ENCODE measurements around the gene KLKB1.
"Not testable (repeated sequence)": the region's sequence is repeated elsewhere in the genome, so short reads cannot be mapped to it uniquely, and the experiment has no call there.

KLKB1 gene

GRCh38 chr4:186266729-186267456 lies 39.6 kb downstream of the KLKB1 start:
- no peak overlapping the region for H3K4me3 Mint-ChIP-seq
- no peak overlapping the region for H3K27ac Mint-ChIP-seq
- H3K36me3 Mint-ChIP-seq (ENCODE audit: low read depth), result no peaks in the 10 kb centered on the region
- no peaks in the 10 kb centered on the region for H3K4me1 Mint-ChIP-seq (ENCODE audit: low read depth)
- peaks cover 52% of the 10 kb centered on the region for H3K27me3 Mint-ChIP-seq
- no peaks in the 10 kb centered on the region for H3K9me3 Mint-ChIP-seq
- DNase-seq, result no peak

GRCh38 chr4:186271081-186271678 lies 43.9 kb downstream of the KLKB1 start:
- peaks cover 30% of the 10 kb centered on the region for H3K27me3 Mint-ChIP-seq
- no peak for DNase-seq
- no peaks in the 10 kb centered on the region for H3K4me1 Mint-ChIP-seq (ENCODE audit: low read depth)
- no peak overlapping the region for H3K27ac Mint-ChIP-seq
- H3K36me3 Mint-ChIP-seq (ENCODE audit: low read depth), result no peaks in the 10 kb centered on the region
- no peaks in the 10 kb centered on the region for H3K9me3 Mint-ChIP-seq
- no peak overlapping the region for H3K4me3 Mint-ChIP-seq

DNA sequence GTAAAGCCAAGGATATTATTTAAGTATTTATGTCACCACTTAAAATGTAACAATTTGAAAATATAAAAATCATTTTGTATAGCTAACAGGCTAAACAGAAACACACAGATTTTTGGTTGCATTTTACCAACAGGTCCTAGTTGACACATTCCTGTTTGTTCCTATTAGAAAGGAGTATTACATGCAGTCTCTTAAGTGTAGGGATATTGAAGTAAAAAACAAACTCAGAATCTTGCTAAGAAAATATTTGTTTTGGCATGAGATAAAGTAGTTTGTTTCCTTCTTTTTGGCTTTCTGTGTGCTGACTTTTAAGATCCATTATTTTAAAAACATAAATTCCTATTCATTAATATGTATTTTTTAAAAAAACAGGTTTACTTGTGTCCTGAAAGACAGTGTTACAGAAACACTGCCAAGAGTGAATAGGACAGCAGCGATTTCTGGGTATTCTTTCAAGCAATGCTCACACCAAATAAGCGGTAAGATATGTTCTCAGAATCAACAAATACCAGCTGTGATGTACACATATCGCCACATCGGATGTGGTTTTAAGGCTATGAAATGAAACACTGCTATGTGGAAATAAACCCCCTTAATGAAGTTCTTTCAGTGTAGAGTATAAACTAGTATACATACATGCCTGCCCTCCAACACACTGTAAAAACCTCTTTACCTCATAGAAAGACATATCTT lies 45.5 kb downstream of the KLKB1 start:
- Mint-ChIP-seq H3K27me3 (peaks cover 17% of the 10 kb centered on the region), H3K36me3 (ENCODE audit: low read depth) (no peaks in the 10 kb centered on the region), H3K27ac (no peak overlapping the region), H3K4me1 (ENCODE audit: low read depth) (no peaks in the 10 kb centered on the region), H3K4me3 (no peak overlapping the region), H3K9me3 (no peaks in the 10 kb centered on the region)
- no peak for DNase-seq

DNA sequence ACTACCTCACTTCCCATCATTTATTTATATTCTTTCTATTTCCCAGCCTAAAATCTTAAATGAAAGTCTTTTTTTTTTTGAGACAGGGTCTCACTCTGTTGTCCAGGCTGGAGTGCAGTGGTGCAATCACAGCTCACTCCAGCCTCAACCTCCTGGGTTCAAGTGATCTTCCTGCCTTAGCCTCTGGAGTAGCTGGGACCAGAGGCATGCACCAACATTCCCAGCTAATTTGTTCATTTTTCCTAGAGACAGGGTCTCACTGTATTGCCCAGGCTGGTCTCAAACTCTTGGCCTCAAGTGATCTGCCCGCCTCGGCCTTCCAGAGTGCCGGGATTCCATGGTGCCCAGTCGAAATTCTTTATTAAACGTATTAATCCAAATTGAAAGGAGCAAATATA lies 46.1 kb downstream of the KLKB1 start:
- H3K4me1 Mint-ChIP-seq (ENCODE audit: low read depth); H3K4me3 Mint-ChIP-seq; DNase-seq; H3K9me3 Mint-ChIP-seq; H3K27ac Mint-ChIP-seq; H3K36me3 Mint-ChIP-seq (ENCODE audit: low read depth): not testable (repeated sequence)
- peaks cover 17% of the 10 kb centered on the region for H3K27me3 Mint-ChIP-seq

- Mint-ChIP-seq H3K27me3 (peaks cover 5% of the 10 kb centered on the region), H3K27ac (no peak overlapping the region), H3K4me1 (ENCODE audit: low read depth) (no peaks in the 10 kb centered on the region), H3K9me3 (no peaks in the 10 kb centered on the region), H3K36me3 (ENCODE audit: low read depth) (no peaks in the 10 kb centered on the region), H3K4me3 (no peak overlapping the region)
- DNase-seq, result no peak
Measured at GRCh38 chr4:186283311-186283710, 56.0 kb downstream of the KLKB1 start.

DNA sequence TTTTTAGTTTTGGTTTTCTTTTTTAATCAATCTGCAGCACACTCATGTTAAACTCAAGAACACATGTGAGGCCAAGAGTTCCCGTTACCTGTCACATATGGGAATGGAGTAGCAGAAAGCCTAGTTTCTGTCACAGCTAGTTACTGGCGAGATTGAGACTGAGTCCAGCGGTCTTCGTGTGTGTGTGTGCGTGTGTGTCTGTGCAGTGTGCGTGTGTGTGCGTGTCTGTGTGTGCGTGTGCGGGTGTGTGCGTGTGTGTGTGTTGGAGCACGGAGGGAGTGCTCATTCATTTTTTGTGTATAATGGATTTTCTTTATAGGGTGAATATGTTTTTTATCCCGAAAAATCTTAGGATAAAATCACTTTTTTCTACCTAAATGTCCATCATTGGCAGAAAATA lies 57.8 kb downstream of the KLKB1 start:
- no peak for DNase-seq

GRCh38 chr4:186286581-186286980 lies 59.3 kb downstream of the KLKB1 start:
- no peak overlapping the region for H3K4me3 Mint-ChIP-seq
- no peaks in the 10 kb centered on the region for H3K4me1 Mint-ChIP-seq (ENCODE audit: low read depth)
- DNase-seq, result no peak
- no peaks in the 10 kb centered on the region for H3K36me3 Mint-ChIP-seq (ENCODE audit: low read depth)
- H3K9me3 Mint-ChIP-seq, result no peaks in the 10 kb centered on the region
- H3K27ac Mint-ChIP-seq, result no peak overlapping the region
- H3K27me3 Mint-ChIP-seq, result peaks cover 4% of the 10 kb centered on the region

More for the DNA sequence above, 57.8 kb downstream of the KLKB1 start:
- no peaks in the 10 kb centered on the region for H3K36me3 Mint-ChIP-seq (ENCODE audit: low read depth)
- H3K27me3 Mint-ChIP-seq, result peaks cover 3% of the 10 kb centered on the region
- no peaks in the 10 kb centered on the region for H3K4me1 Mint-ChIP-seq (ENCODE audit: low read depth)
- no peak overlapping the region for H3K4me3 Mint-ChIP-seq
- no peaks in the 10 kb centered on the region for H3K9me3 Mint-ChIP-seq
- no peak overlapping the region for H3K27ac Mint-ChIP-seq

GRCh38 chr4:186291256-186291890 lies 64.1 kb downstream of the KLKB1 start:
- no peak for DNase-seq
- H3K4me3 Mint-ChIP-seq, result no peak overlapping the region
- H3K27ac Mint-ChIP-seq, result no peak overlapping the region
- H3K36me3 Mint-ChIP-seq (ENCODE audit: low read depth), result no peaks in the 10 kb centered on the region
- peaks cover 30% of the 10 kb centered on the region for H3K27me3 Mint-ChIP-seq
- H3K4me1 Mint-ChIP-seq (ENCODE audit: low read depth), result no peaks in the 10 kb centered on the region
- no peaks in the 10 kb centered on the region for H3K9me3 Mint-ChIP-seq

- H3K27ac Mint-ChIP-seq, result no peak overlapping the region
- no peak overlapping the region for H3K4me3 Mint-ChIP-seq
- no peak for DNase-seq
- peaks cover 4% of the 10 kb centered on the region for H3K4me1 Mint-ChIP-seq (ENCODE audit: low read depth)
- no peaks in the 10 kb centered on the region for H3K36me3 Mint-ChIP-seq (ENCODE audit: low read depth)
- H3K9me3 Mint-ChIP-seq, result no peaks in the 10 kb centered on the region
- H3K27me3 Mint-ChIP-seq, result peaks cover 50% of the 10 kb centered on the region
Measured at GRCh38 chr4:186294160-186294559, 66.9 kb downstream of the KLKB1 start.

- no peaks in the 10 kb centered on the region for H3K36me3 Mint-ChIP-seq (ENCODE audit: low read depth)
- peaks cover 4% of the 10 kb centered on the region for H3K4me1 Mint-ChIP-seq (ENCODE audit: low read depth)
- peaks cover 62% of the 10 kb centered on the region for H3K27me3 Mint-ChIP-seq
- H3K27ac Mint-ChIP-seq, result no peak overlapping the region
- H3K4me3 Mint-ChIP-seq, result no peak overlapping the region
- no peak for DNase-seq
- no peaks in the 10 kb centered on the region for H3K9me3 Mint-ChIP-seq
Measured at GRCh38 chr4:186296481-186296880, 69.2 kb downstream of the KLKB1 start.

DNA sequence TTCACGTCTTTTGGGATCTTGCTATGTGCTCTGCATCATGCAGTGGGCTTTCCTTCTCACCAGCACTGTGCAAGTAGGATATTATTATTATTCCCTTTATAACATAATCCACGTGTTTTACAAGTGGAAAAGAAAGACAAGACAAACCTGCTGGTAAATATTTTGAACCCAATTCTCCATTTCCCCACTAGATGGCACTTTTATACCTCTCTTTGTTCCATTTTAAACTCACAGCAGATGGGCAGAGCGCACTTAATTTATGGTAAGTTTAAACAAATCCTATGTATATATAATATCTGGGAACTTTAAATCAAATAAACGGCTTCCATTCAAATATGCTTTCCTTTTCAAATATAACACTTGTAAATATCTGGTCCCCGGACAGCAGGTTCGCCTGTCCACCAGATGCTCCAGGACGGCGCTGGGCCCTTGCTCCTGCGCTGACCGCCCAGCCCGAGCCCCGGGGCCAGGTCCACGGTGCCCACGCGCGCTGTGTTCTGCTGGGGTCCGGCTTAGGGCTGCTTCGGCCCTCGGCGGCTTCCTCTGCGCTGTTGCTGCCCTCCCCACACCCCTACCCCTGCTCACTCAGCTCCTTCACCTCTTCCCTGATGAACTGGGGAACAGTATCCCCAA lies 69.8 kb downstream of the KLKB1 start:
- Mint-ChIP-seq H3K9me3 (no peaks in the 10 kb centered on the region), H3K36me3 (ENCODE audit: low read depth) (no peaks in the 10 kb centered on the region), H3K27me3 (peaks cover 57% of the 10 kb centered on the region), H3K4me1 (ENCODE audit: low read depth) (peaks cover 4% of the 10 kb centered on the region), H3K27ac (no peak overlapping the region), H3K4me3 (no peak overlapping the region)
- DNase-seq, result no peak

GRCh38 chr4:186298031-186298647 lies 70.8 kb downstream of the KLKB1 start:
- Mint-ChIP-seq H3K36me3 (ENCODE audit: low read depth) (no peaks in the 10 kb centered on the region), H3K27ac (no peak overlapping the region), H3K27me3 (peaks cover 56% of the 10 kb centered on the region), H3K4me3 (no peak overlapping the region), H3K9me3 (no peaks in the 10 kb centered on the region), H3K4me1 (ENCODE audit: low read depth) (peaks cover 4% of the 10 kb centered on the region)
- DNase-seq, result no peak

DNA sequence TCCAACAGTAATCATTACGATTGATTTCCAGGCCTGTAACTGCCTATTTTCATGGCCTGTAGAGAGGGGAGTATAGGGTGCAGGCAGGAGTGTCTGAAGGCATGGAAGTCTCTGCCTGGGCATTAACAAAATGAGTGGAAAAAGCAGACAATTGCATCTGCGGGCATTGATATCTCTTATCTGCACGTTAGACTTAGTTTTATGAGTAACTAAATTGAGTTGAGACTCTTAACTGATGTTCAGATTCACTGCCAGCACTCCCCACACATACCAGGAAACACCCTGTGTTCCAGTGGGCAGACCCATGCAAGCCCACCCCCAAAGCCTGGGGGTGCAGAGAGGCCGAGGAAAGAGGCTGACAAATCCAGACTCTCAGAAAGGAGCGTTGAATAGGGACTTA lies 72.0 kb downstream of the KLKB1 start:
- no peak for DNase-seq
- Mint-ChIP-seq H3K4me1 (ENCODE audit: low read depth) (peaks cover 4% of the 10 kb centered on the region), H3K36me3 (ENCODE audit: low read depth) (no peaks in the 10 kb centered on the region), H3K9me3 (no peaks in the 10 kb centered on the region), H3K4me3 (no peak overlapping the region), H3K27me3 (peaks cover 53% of the 10 kb centered on the region), H3K27ac (no peak overlapping the region)
